Measurements from ENCODE around the gene TBC1D3.
"Not testable (repeated sequence)": the region's sequence is repeated elsewhere in the genome, so short reads cannot be mapped to it uniquely, and the experiment has no call there.

Gene TBC1D3

GRCh38 chr17:38192455-38192854, at the start of gene TBC1D3:
Gene TBC1D3 (minus strand): TSS chr17:38192555. CDS start chr17:38191029, 1,526 bp downstream.
- not testable (repeated sequence) for DNase-seq (ENCODE audit: low read depth); H3K4me3 ChIP-seq (ENCODE audit: low read length)

- not testable (repeated sequence) for H3K4me3 ChIP-seq (ENCODE audit: low read length); DNase-seq (ENCODE audit: low read depth)
Measured at GRCh38 chr17:38232790-38233189, 40.4 kb upstream of the TBC1D3 start.

GRCh38 chr17:38225844-38226495, 33.6 kb upstream of the TBC1D3 start:
- H3K4me3 ChIP-seq (ENCODE audit: low read length); DNase-seq (ENCODE audit: low read depth): not testable (repeated sequence)

GRCh38 chr17:38220867-38221266, 28.5 kb upstream of the TBC1D3 start:
- not testable (repeated sequence) for DNase-seq (ENCODE audit: low read depth); H3K4me3 ChIP-seq (ENCODE audit: low read length)

- H3K4me3 ChIP-seq (ENCODE audit: low read length); DNase-seq (ENCODE audit: low read depth): not testable (repeated sequence)
Measured at GRCh38 chr17:38200271-38200670, 7.9 kb upstream of the TBC1D3 start.

- not testable (repeated sequence) for H3K4me3 ChIP-seq (ENCODE audit: low read length); DNase-seq (ENCODE audit: low read depth)
Measured at GRCh38 chr17:38134860-38135259, 57.5 kb downstream of the TBC1D3 start.

Data from retinal pigment epithelial cell (primary cell).